ENCODE results near the gene FRMD1. TPM values are rescaled to one million over a fixed set of nuclear protein-coding genes. Genes with fewer than 3 reads are reported as not detected.

Gene FRMD1
- total and polyA plus RNA-seq, 5 experiments from 2014 or later: not detected

- Mint-ChIP-seq H3K4me3 (no peak overlapping the region), H3K36me3 (peaks cover 0 to 32% (median 7%) of the 10 kb centered on the region in 3 donors), H3K27ac (no peak overlapping the region), H3K27me3 (peaks cover 1 to 20% (median 9%) of the 10 kb centered on the region in 5 donors), H3K9me3 (peaks cover 12 to 51% (median 38%) of the 10 kb centered on the region in 9 donors), H3K4me1 (no peaks in the 10 kb centered on the region)
- no peak for DNase-seq
- POLR2A ChIA-PET: no interaction called here
- no peak for ATAC-seq
Measured at GRCh38 chr6:168014428-168014827, 64.6 kb downstream of the FRMD1 start.

GRCh38 chr6:168013250-168013915 is 65.6 kb downstream of the FRMD1 start:
- POLR2A ChIA-PET: no interaction called here
- Mint-ChIP-seq H3K4me1 (no peaks in the 10 kb centered on the region), H3K9me3 (peaks cover 6 to 54% (median 40%) of the 10 kb centered on the region in 9 donors), H3K27me3 (peaks cover 1 to 20% (median 9%) of the 10 kb centered on the region in 5 donors), H3K4me3 (no peak overlapping the region), H3K27ac (peak overlapping the region in 1 of 10 donors; percentile 41), H3K36me3 (peaks cover 0 to 33% (median 7%) of the 10 kb centered on the region in 3 donors)
- no peak for ATAC-seq
- no peak for DNase-seq

GRCh38 chr6:168012431-168013249 is 66.4 kb downstream of the FRMD1 start:
- DNase-seq (no peak), ATAC-seq (no peak)
- H3K4me1 Mint-ChIP-seq: no peaks in the 10 kb centered on the region
- no peak overlapping the region for H3K4me3 Mint-ChIP-seq
- peaks cover 1 to 20% (median 9%) of the 10 kb centered on the region in 5 donors for H3K27me3 Mint-ChIP-seq
- peaks cover 0 to 33% (median 7%) of the 10 kb centered on the region in 3 donors for H3K36me3 Mint-ChIP-seq
- H3K27ac Mint-ChIP-seq: no peak overlapping the region
- H3K9me3 Mint-ChIP-seq: peaks cover 10 to 55% (median 40%) of the 10 kb centered on the region in 9 donors
- POLR2A ChIA-PET: no interaction called here

GRCh38 chr6:168011291-168011690 is 67.7 kb downstream of the FRMD1 start:
- H3K4me1 Mint-ChIP-seq: no peaks in the 10 kb centered on the region
- no peak for ATAC-seq

GRCh38 chr6:168009331-168009730 is 69.7 kb downstream of the FRMD1 start:
- ATAC-seq (no peak), DNase-seq (no peak)
- Mint-ChIP-seq H3K36me3 (peaks cover 0 to 33% (median 4%) of the 10 kb centered on the region in 3 donors), H3K27ac (no peak overlapping the region), H3K4me3 (no peak overlapping the region), H3K9me3 (peaks cover 10 to 48% (median 36%) of the 10 kb centered on the region in 9 donors), H3K27me3 (peaks cover 0 to 6% (median 0%) of the 10 kb centered on the region in 5 donors), H3K4me1 (no peaks in the 10 kb centered on the region)
- POLR2A ChIA-PET: no interaction called here

More at GRCh38 chr6:168011291-168011690, 67.7 kb downstream of the FRMD1 start:
- H3K36me3 Mint-ChIP-seq: peaks cover 0 to 33% (median 4%) of the 10 kb centered on the region in 3 donors
- peaks cover 10 to 52% (median 41%) of the 10 kb centered on the region in 9 donors for H3K9me3 Mint-ChIP-seq
- no peak overlapping the region for H3K4me3 Mint-ChIP-seq
- POLR2A ChIA-PET: no interaction called here
- peaks cover 1 to 16% (median 4%) of the 10 kb centered on the region in 5 donors for H3K27me3 Mint-ChIP-seq
- no peak for DNase-seq
- H3K27ac Mint-ChIP-seq: no peak overlapping the region

GRCh38 chr6:168007592-168008338 is 71.2 kb downstream of the FRMD1 start:
- POLR2A ChIA-PET: no interaction called here
- DNase-seq (no peak), ATAC-seq (no peak)
- Mint-ChIP-seq H3K9me3 (peaks cover 10 to 46% (median 34%) of the 10 kb centered on the region in 9 donors), H3K4me3 (no peak overlapping the region), H3K4me1 (no peaks in the 10 kb centered on the region), H3K36me3 (peaks cover 0 to 33% (median 4%) of the 10 kb centered on the region in 3 donors), H3K27me3 (peaks cover 0 to 22% (median 2%) of the 10 kb centered on the region in 5 donors), H3K27ac (no peak overlapping the region)

- no peak overlapping the region for H3K27ac Mint-ChIP-seq
- peaks cover 0 to 24% (median 2%) of the 10 kb centered on the region in 5 donors for H3K27me3 Mint-ChIP-seq
- H3K9me3 Mint-ChIP-seq: peaks cover 7 to 26% (median 17%) of the 10 kb centered on the region in 9 donors
- DNase-seq (no peak), ATAC-seq (no peak)
- no peak overlapping the region for H3K4me3 Mint-ChIP-seq
- peaks cover 0 to 13% (median 0%) of the 10 kb centered on the region in 3 donors for H3K36me3 Mint-ChIP-seq
- no peaks in the 10 kb centered on the region for H3K4me1 Mint-ChIP-seq
- POLR2A ChIA-PET: no interaction called here
Measured at GRCh38 chr6:168005796-168006195, 73.2 kb downstream of the FRMD1 start.

GRCh38 chr6:168004945-168005344 is 74.1 kb downstream of the FRMD1 start:
- no peak overlapping the region for H3K27ac Mint-ChIP-seq
- H3K9me3 Mint-ChIP-seq: peaks cover 4 to 17% (median 9%) of the 10 kb centered on the region in 9 donors
- H3K4me1 Mint-ChIP-seq: no peaks in the 10 kb centered on the region
- H3K36me3 Mint-ChIP-seq: peaks cover 0 to 6% (median 0%) of the 10 kb centered on the region in 3 donors
- no peak overlapping the region for H3K4me3 Mint-ChIP-seq
- DNase-seq (no peak), ATAC-seq (no peak)
- POLR2A ChIA-PET: no interaction called here
- peaks cover 0 to 24% (median 2%) of the 10 kb centered on the region in 5 donors for H3K27me3 Mint-ChIP-seq

- Mint-ChIP-seq H3K4me3 (no peak overlapping the region), H3K36me3 (no peaks in the 10 kb centered on the region), H3K27ac (no peak overlapping the region), H3K9me3 (peaks cover 2 to 11% (median 3%) of the 10 kb centered on the region in 9 donors), H3K27me3 (peaks cover 0 to 24% (median 2%) of the 10 kb centered on the region in 5 donors), H3K4me1 (no peaks in the 10 kb centered on the region)
- POLR2A ChIA-PET: no interaction called here
- ATAC-seq: no peak
- DNase-seq: no peak
Measured at GRCh38 chr6:168004023-168004422, 75.0 kb downstream of the FRMD1 start.

Other genes with a start within 250 kb of the FRMD1 start
- not detected for gene KIF25, start 81.5 kb downstream of the FRMD1 start, total RNA-seq
- not detected for gene KIF25, start 81.5 kb downstream of the FRMD1 start, polyA plus RNA-seq
- not detected for gene DACT2, start 240.6 kb upstream of the FRMD1 start, total RNA-seq
- gene DACT2, start 240.6 kb upstream of the FRMD1 start, polyA plus RNA-seq: not detected